ENCODE data around the gene KLHL41. TPM values are rescaled to one million over a fixed set of nuclear protein-coding genes. Genes with fewer than 3 reads are reported as not detected.
"Not testable (repeated sequence)": the region's sequence is repeated elsewhere in the genome, so short reads cannot be mapped to it uniquely, and the experiment has no call there.

The KLHL41 gene
- total and polyA plus RNA-seq, 2 donors = 4.8 to 88.7 TPM

DNA sequence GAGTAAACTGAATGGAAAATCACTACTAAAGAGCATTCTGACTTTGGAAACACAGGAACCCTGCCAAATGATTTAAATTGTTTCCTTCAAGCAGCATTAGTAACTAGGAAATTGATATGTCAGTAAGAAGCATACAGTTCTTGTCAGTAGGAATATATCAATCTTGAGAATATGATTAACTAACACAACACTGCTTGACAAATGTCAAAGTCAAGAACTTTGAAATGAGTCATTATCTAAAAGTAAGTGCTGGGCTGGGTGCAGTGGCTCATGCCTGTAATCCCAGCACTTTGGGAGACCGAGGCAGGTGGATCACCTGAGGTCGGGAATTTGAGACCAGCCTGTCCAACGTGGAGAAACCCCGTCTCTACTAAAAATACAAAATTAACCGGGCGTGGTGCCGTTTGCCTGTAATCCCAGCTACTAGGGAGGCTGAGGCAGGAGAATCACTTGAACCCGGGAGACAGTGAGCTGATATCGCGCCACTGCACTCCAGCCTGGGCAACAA is 7.0 kb downstream of the KLHL41 start:
- not testable (repeated sequence) for H3K4me1 ChIP-seq (ENCODE audit: insufficient read depth); H3K4me3 ChIP-seq (ENCODE audit: low read depth, low read length); H3K27ac ChIP-seq (ENCODE audit: low read depth); DNase-seq (ENCODE audit: extremely low spot score); H3K36me3 ChIP-seq (ENCODE audit: insufficient read depth)
- 94% methylated on average over 10 of the region's 10 CpGs for WGBS

GRCh38 chr2:169520896-169521295 is 11.4 kb downstream of the KLHL41 start:
- H3K4me3 ChIP-seq (ENCODE audit: low read depth, low read length) = no peak overlapping the region
- no peak for DNase-seq (ENCODE audit: extremely low spot score)
- H3K36me3 ChIP-seq (ENCODE audit: insufficient read depth) = no peaks in the 10 kb centered on the region
- no peak overlapping the region for H3K27ac ChIP-seq (ENCODE audit: low read depth)
- no peaks in the 10 kb centered on the region for H3K4me1 ChIP-seq (ENCODE audit: insufficient read depth)

DNA sequence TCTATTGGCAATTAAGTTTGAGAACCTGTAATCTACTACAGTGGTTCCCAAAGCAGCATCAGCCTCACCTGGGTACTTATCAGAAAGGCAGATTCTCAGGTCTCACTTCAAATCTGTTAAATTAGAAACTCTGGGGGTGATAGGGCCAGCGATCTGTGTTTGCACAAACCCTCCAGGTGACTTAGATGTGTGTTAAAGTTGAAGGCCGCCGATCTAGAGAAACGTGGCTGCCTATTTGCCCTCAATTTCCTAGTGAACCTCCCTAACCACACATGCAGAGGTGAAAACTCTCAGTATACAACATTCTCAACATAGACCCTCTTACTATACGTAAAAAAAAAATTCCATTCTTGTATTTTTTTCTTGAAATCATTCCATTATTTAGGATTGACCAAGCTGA is 14.2 kb downstream of the KLHL41 start:
- Histone ChIP-seq H3K27ac (ENCODE audit: low read depth) (no peak overlapping the region), H3K4me1 (ENCODE audit: insufficient read depth) (no peaks in the 10 kb centered on the region), H3K36me3 (ENCODE audit: insufficient read depth) (no peaks in the 10 kb centered on the region), H3K4me3 (ENCODE audit: low read depth, low read length) (no peak overlapping the region)
- 67% methylated on average over 5 of the region's 5 CpGs for WGBS
- DNase-seq (ENCODE audit: extremely low spot score) = no peak

DNA sequence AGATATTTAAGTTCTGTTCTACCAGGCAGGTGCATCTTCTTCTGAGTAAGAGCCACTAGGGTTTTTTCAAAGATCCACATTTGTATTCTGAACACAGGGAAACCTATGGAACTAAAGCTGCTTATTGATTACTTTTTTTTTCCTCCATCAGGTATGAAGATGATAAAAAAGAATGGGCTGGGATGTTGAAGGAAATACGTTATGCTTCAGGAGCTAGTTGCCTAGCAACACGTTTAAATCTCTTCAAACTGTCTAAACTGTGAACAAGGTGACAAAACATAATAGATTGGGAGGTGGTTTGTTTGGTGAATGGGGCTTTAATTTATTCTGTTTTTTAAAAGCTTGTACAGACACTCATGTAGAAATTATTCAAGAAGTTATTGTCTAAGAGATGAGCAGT is 15.9 kb downstream of the KLHL41 start:
- Histone ChIP-seq H3K4me3 (ENCODE audit: low read depth, low read length) (no peak overlapping the region), H3K4me1 (ENCODE audit: insufficient read depth) (no peaks in the 10 kb centered on the region), H3K36me3 (ENCODE audit: insufficient read depth) (no peaks in the 10 kb centered on the region), H3K27ac (ENCODE audit: low read depth) (no peak overlapping the region)
- no peak for DNase-seq (ENCODE audit: extremely low spot score)
- 74% methylated on average over 2 of the region's 2 CpGs for WGBS

DNA sequence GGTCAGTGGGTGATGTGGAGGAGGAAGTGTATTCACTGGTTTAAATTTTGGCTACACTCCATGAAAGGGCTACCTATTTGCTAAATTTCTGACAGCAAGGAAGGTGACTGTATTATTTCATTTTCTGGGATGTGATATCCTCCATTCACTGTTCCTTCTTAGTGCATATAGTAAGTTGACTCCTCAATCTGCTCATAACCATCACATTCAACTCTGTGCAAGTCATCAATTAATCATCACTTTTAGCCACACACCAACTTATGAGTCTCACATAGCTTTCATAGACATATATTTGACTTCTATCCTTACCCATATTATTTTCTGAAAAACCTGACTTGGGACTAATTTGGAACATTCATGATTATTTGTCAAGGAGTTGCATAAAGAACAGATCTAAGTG is 16.9 kb downstream of the KLHL41 start:
- H3K4me1 ChIP-seq (ENCODE audit: insufficient read depth) = no peaks in the 10 kb centered on the region
- no peak for DNase-seq (ENCODE audit: extremely low spot score)
- no peak overlapping the region for H3K27ac ChIP-seq (ENCODE audit: low read depth)
- H3K4me3 ChIP-seq (ENCODE audit: low read depth, low read length) = no peak overlapping the region
- no peaks in the 10 kb centered on the region for H3K36me3 ChIP-seq (ENCODE audit: insufficient read depth)

GRCh38 chr2:169528271-169528701 is 18.8 kb downstream of the KLHL41 start:
- 15% methylated on average over 2 of the region's 2 CpGs for whole genome bisulfite sequencing
- no peak for DNase-seq (ENCODE audit: extremely low spot score)

GRCh38 chr2:169539460-169539859 is 30.0 kb downstream of the KLHL41 start:
- not testable (repeated sequence) for H3K4me3 ChIP-seq (ENCODE audit: low read depth, low read length); H3K27ac ChIP-seq (ENCODE audit: low read depth); DNase-seq (ENCODE audit: extremely low spot score); H3K4me1 ChIP-seq (ENCODE audit: insufficient read depth); H3K36me3 ChIP-seq (ENCODE audit: insufficient read depth)
- 98% methylated on average over 2 of the region's 2 CpGs for WGBS

More at GRCh38 chr2:169528271-169528701, 18.8 kb downstream of the KLHL41 start:
- no peaks in the 10 kb centered on the region for H3K36me3 ChIP-seq (ENCODE audit: insufficient read depth)
- no peak overlapping the region for H3K4me3 ChIP-seq (ENCODE audit: low read depth, low read length)
- H3K4me1 ChIP-seq (ENCODE audit: insufficient read depth) = no peaks in the 10 kb centered on the region
- no peak overlapping the region for H3K27ac ChIP-seq (ENCODE audit: low read depth)

GRCh38 chr2:169540146-169540545 is 30.6 kb downstream of the KLHL41 start:
- Histone ChIP-seq H3K4me1 (ENCODE audit: insufficient read depth) (no peaks in the 10 kb centered on the region), H3K4me3 (ENCODE audit: low read depth, low read length) (no peak overlapping the region), H3K36me3 (ENCODE audit: insufficient read depth) (no peaks in the 10 kb centered on the region), H3K27ac (ENCODE audit: low read depth) (no peak overlapping the region)
- 69% methylated on average over 2 of the region's 2 CpGs for WGBS
- no peak for DNase-seq (ENCODE audit: extremely low spot score)

GRCh38 chr2:169542433-169542832 is 32.9 kb downstream of the KLHL41 start:
- Histone ChIP-seq H3K36me3 (ENCODE audit: insufficient read depth) (no peaks in the 10 kb centered on the region), H3K4me1 (ENCODE audit: insufficient read depth) (no peaks in the 10 kb centered on the region), H3K4me3 (ENCODE audit: low read depth, low read length) (no peak overlapping the region), H3K27ac (ENCODE audit: low read depth) (no peak overlapping the region)
- WGBS = 95% methylated on average over 3 of the region's 3 CpGs
- no peak for DNase-seq (ENCODE audit: extremely low spot score)

DNA sequence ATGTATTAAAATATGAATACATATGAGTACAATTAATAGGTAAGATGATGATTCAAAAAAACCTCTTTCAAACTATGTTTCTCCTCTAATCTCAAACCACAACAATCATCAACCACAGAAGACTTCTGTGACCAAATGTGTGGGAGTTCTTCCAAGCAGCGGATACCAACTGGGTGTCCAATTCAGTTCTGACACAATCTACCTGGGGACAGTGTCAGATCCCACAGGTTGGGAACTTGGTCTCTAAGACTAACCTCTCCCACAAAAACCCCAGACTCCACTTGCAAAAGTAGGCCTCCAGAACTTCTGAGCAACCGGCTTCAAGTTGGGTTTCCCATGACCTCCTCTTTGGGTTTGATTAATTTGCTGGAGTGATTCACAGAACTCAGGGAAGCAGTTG is 37.3 kb downstream of the KLHL41 start:
- Histone ChIP-seq H3K4me1 (ENCODE audit: insufficient read depth) (no peaks in the 10 kb centered on the region), H3K27ac (ENCODE audit: low read depth) (no peak overlapping the region), H3K36me3 (ENCODE audit: insufficient read depth) (no peaks in the 10 kb centered on the region), H3K4me3 (ENCODE audit: low read depth, low read length) (no peak overlapping the region)
- over 99% methylated on average over 2 of the region's 2 CpGs for WGBS
- no peak for DNase-seq (ENCODE audit: extremely low spot score)

DNA sequence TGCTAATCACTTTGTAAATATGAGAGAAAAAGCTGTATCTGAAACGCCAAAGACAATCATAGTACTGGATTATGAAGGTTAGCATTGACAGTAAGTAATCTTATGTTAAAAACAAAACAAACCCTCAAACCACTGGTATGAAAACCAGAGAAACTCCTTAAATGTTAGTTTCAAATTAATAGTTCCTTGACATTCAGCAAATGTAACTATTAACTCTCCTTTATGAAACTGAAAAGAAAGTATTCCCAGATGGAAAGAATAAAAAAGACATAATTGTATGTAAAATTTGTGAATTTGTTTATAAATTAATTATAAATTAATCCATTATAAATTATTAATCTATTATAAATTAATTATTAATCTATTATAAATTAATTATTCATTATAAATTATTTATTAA is 51.9 kb downstream of the KLHL41 start:
- 93% methylated on average over 1 of the region's 1 CpG for WGBS
- no peak overlapping the region for H3K4me3 ChIP-seq (ENCODE audit: low read depth, low read length)
- H3K36me3 ChIP-seq (ENCODE audit: insufficient read depth) = peaks cover 4% of the 10 kb centered on the region
- no peak for DNase-seq (ENCODE audit: extremely low spot score)
- H3K4me1 ChIP-seq (ENCODE audit: insufficient read depth) = no peaks in the 10 kb centered on the region
- H3K27ac ChIP-seq (ENCODE audit: low read depth) = no peak overlapping the region

GRCh38 chr2:169562084-169562483 is 52.6 kb downstream of the KLHL41 start:
- 97% methylated on average over 5 of the region's 5 CpGs for WGBS
- H3K4me3 ChIP-seq (ENCODE audit: low read depth, low read length); H3K36me3 ChIP-seq (ENCODE audit: insufficient read depth); H3K4me1 ChIP-seq (ENCODE audit: insufficient read depth); DNase-seq (ENCODE audit: extremely low spot score); H3K27ac ChIP-seq (ENCODE audit: low read depth): not testable (repeated sequence)

GRCh38 chr2:169562519-169562918 is 53.0 kb downstream of the KLHL41 start:
- 94% methylated on average over 2 of the region's 2 CpGs for WGBS
- H3K36me3 ChIP-seq (ENCODE audit: insufficient read depth) = peaks cover 2% of the 10 kb centered on the region

GRCh38 chr2:169565686-169566085 is 56.2 kb downstream of the KLHL41 start:
- Histone ChIP-seq H3K4me1 (ENCODE audit: insufficient read depth) (no peaks in the 10 kb centered on the region), H3K4me3 (ENCODE audit: low read depth, low read length) (no peak overlapping the region), H3K27ac (ENCODE audit: low read depth) (no peak overlapping the region), H3K36me3 (ENCODE audit: insufficient read depth) (no peaks in the 10 kb centered on the region)
- no peak for DNase-seq (ENCODE audit: extremely low spot score)
- WGBS = 89% methylated on average over 1 of the region's 1 CpG

More at GRCh38 chr2:169562519-169562918, 53.0 kb downstream of the KLHL41 start:
- Histone ChIP-seq H3K4me1 (ENCODE audit: insufficient read depth) (no peaks in the 10 kb centered on the region), H3K27ac (ENCODE audit: low read depth) (no peak overlapping the region), H3K4me3 (ENCODE audit: low read depth, low read length) (no peak overlapping the region)
- no peak for DNase-seq (ENCODE audit: extremely low spot score)

- Histone ChIP-seq H3K27ac (ENCODE audit: low read depth) (no peak overlapping the region), H3K4me3 (ENCODE audit: low read depth, low read length) (no peak overlapping the region), H3K36me3 (ENCODE audit: insufficient read depth) (no peaks in the 10 kb centered on the region), H3K4me1 (ENCODE audit: insufficient read depth) (no peaks in the 10 kb centered on the region)
- DNase-seq (ENCODE audit: extremely low spot score) = no peak
- WGBS = 87% methylated on average over 2 of the region's 2 CpGs
Measured at GRCh38 chr2:169569948-169570347, 60.4 kb downstream of the KLHL41 start.

Measured in urinary bladder (tissue), 4 donors.